ENCODE data around the gene HOXA2.

Gene HOXA2

GRCh38 chr7:27095050-27095896, 7.2 kb downstream of the HOXA2 start:
- TF ChIP-seq POLR2A (IDR thresholded peaks at IDR 0.05; ENCODE audit: extremely low read depth, insufficient read length): no peak
- TF ChIP-seq MAX (IDR thresholded peaks at IDR 0.05; ENCODE audit: low read depth, low read length): no peak
- TF ChIP-seq, protein P1, sequence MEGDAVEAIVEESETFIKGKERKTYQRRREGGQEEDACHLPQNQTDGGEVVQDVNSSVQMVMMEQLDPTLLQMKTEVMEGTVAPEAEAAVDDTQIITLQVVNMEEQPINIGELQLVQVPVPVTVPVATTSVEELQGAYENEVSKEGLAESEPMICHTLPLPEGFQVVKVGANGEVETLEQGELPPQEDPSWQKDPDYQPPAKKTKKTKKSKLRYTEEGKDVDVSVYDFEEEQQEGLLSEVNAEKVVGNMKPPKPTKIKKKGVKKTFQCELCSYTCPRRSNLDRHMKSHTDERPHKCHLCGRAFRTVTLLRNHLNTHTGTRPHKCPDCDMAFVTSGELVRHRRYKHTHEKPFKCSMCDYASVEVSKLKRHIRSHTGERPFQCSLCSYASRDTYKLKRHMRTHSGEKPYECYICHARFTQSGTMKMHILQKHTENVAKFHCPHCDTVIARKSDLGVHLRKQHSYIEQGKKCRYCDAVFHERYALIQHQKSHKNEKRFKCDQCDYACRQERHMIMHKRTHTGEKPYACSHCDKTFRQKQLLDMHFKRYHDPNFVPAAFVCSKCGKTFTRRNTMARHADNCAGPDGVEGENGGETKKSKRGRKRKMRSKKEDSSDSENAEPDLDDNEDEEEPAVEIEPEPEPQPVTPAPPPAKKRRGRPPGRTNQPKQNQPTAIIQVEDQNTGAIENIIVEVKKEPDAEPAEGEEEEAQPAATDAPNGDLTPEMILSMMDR (IDR thresholded peaks at IDR 0.05; ENCODE audit: low read depth, low read length): no peak
- no peak for TF ChIP-seq MYC (IDR thresholded peaks at IDR 0.05; ENCODE audit: low read depth, low read length)
- peak overlapping the region; percentile 82 for H3K4me3 ChIP-seq (ENCODE audit: low read depth, low read length)
- peak; percentile 77 for DNase-seq (ENCODE audit: low read depth)

DNA sequence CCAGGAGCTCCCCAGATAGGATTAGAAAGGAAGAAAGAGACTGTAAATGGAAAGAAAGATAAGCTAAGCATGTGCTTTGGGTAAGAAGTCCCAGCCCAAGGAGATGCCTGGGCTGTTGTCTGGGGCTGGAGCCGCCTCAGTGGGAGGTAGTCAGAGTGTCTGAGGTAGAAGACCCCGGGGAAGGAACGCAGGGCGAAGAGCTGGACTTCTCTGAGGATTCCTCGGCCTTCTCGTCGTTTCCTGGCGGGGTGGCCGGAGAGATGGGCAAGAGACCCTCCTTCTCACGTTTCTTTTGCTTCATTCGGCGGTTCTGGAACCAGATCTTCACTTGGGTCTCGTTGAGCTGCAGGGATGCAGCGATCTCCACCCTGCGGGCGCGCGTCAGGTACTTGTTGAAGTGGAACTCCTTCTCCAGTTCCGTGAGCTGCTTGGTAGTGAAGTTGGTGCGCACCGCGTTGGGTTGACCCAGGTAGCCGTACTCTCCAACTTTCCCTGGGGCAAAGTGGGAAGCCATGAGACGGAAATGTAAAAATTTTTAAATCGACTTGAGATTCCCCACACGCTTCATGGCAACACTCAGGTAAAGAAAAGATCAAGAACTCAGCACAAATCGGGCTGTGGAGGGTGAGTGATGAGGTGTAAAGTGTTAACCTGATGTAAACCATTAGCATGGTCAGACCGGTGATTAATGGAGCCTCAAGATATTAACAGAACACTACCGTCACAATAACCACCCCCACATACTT, 8.0 kb downstream of the HOXA2 start:
- peak overlapping the region; percentile 82 for H3K4me3 ChIP-seq (ENCODE audit: low read depth, low read length)
- no peak for DNase-seq (ENCODE audit: low read depth)
- TF ChIP-seq POLR2A (IDR thresholded peaks at IDR 0.05; ENCODE audit: extremely low read depth, insufficient read length) (no peak), MYC (IDR thresholded peaks at IDR 0.05; ENCODE audit: low read depth, low read length) (no peak), MAX (IDR thresholded peaks at IDR 0.05; ENCODE audit: low read depth, low read length) (no peak)
- TF ChIP-seq, protein P1 (IDR thresholded peaks at IDR 0.05; ENCODE audit: low read depth, low read length): no peak

- TF ChIP-seq POLR2A (IDR thresholded peaks at IDR 0.05; ENCODE audit: extremely low read depth, insufficient read length): no peak
- TF ChIP-seq MYC (IDR thresholded peaks at IDR 0.05; ENCODE audit: low read depth, low read length): no peak
- TF ChIP-seq MAX (IDR thresholded peaks at IDR 0.05; ENCODE audit: low read depth, low read length): no peak
- TF ChIP-seq, protein P1 (IDR thresholded peaks at IDR 0.05; ENCODE audit: low read depth, low read length): no peak
- no peak overlapping the region for H3K4me3 ChIP-seq (ENCODE audit: low read depth, low read length)
- DNase-seq (ENCODE audit: low read depth): no peak
These were observed 9.1 kb downstream of the HOXA2 start for GRCh38 chr7:27093184-27093895.

- no peak for DNase-seq (ENCODE audit: low read depth)
- TF ChIP-seq MYC (IDR thresholded peaks at IDR 0.05; ENCODE audit: low read depth, low read length) (no peak), MAX (IDR thresholded peaks at IDR 0.05; ENCODE audit: low read depth, low read length) (no peak), POLR2A (IDR thresholded peaks at IDR 0.05; ENCODE audit: extremely low read depth, insufficient read length) (no peak)
- TF ChIP-seq, protein P1 (IDR thresholded peaks at IDR 0.05; ENCODE audit: low read depth, low read length): no peak
- H3K4me3 ChIP-seq (ENCODE audit: low read depth, low read length): no peak overlapping the region
These were observed 9.7 kb downstream of the HOXA2 start for GRCh38 chr7:27092819-27093110.

- TF ChIP-seq POLR2A (IDR thresholded peaks at IDR 0.05; ENCODE audit: extremely low read depth, insufficient read length): no peak
- no peak for TF ChIP-seq MAX (IDR thresholded peaks at IDR 0.05; ENCODE audit: low read depth, low read length)
- TF ChIP-seq, protein P1 (IDR thresholded peaks at IDR 0.05; ENCODE audit: low read depth, low read length): no peak
- TF ChIP-seq MYC (IDR thresholded peaks at IDR 0.05; ENCODE audit: low read depth, low read length): no peak
- no peak for DNase-seq (ENCODE audit: low read depth)
These were observed 10.3 kb downstream of the HOXA2 start for GRCh38 chr7:27091941-27092818.

More at GRCh38 chr7:27091941-27092818, 10.3 kb downstream of the HOXA2 start:
- H3K4me3 ChIP-seq (ENCODE audit: low read depth, low read length): no peak overlapping the region
